Activated naive CD4-positive, alpha-beta T cell treated with anti-CD3 and anti-CD28 coated beads, Interleukin-2, amount 50 U/mL, for 16 hours (primary cell): Measurements from ENCODE around the gene NUDT1.

Experiments
- DNase-seq: peaks from one replicate; pipeline ENCODE4 v3.0.0-alpha.2; 2020

The NUDT1 gene

DNA sequence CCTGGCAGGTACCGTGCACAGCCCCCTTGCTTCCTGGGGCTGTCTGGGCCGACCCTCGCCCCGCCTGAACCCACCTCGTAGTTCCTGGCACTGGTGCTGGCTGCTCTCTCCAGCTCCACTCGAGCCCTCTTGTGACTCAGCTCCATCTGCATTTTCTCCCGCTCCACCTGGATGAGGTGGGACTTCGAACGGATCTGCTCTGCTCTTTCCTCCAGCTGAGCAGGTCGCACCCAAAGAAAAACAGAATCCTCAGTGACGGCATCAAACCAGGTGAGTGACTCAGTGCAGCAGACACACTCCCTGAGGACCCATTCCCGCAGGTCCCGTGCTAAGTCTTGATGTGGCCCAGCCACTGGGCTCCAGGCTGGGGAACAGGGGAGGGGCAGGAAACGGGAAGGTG lies 16.7 kb upstream of the NUDT1 start:
- no peak for DNase-seq

DNA sequence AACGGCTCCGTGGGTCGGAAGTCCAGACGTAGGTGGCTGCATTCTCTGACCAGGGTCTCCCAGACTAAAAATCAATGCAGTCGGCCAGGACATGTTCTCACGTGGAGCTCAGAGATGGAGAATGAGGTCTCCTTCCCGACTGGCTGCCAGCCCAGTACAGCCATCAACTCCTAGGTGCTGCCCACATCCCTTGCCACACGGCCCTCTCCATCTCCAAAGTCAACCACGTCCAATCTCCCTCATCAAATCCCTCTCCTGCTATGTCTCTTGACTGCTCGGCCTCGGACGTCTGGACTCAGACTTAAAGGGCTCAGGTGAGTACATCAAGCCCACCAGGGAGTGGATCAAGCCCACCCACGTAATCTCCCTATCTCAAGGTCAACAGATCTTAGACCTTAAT lies 16.2 kb upstream of the NUDT1 start:
- DNase-seq, result no peak

DNA sequence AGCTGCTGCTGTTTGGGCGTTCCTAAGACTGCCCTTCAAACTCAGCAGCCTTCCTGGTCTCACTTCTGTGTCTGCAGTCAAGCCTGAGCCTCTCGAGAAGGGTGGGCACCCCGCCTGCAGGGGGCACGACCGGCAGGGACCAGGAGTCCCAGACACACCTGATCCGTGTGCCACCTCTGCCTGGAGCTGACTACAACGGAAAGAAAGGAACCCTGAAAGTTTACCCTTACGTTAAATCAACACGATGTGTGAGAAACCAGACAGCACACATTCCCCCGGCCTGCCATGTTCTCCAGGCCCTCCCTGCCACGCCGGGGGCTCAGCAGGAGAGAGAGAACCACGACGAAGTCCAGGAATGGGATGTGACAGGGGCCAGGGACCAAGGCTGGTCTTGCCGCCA lies 14.3 kb upstream of the NUDT1 start:
- no peak for DNase-seq

DNA sequence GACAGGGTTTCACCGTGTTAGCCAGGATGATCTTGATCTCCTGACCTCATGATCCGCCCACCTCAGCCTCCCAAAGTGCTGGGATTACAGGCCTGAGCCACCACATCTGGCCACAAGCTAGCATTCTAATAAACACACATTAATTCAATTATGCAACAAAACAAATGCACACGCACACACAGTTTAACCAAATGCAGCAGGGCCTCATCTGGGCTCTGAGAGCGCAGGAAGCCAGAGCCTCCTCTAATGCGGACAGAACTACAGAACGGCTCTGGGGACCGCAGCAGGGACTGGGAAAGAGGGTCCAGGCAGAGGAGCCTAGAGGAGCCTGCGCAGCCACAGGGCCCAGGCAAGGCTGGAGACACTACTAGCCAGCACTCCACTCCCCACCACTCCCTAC lies 13.1 kb upstream of the NUDT1 start:
- DNase-seq, result no peak

DNA sequence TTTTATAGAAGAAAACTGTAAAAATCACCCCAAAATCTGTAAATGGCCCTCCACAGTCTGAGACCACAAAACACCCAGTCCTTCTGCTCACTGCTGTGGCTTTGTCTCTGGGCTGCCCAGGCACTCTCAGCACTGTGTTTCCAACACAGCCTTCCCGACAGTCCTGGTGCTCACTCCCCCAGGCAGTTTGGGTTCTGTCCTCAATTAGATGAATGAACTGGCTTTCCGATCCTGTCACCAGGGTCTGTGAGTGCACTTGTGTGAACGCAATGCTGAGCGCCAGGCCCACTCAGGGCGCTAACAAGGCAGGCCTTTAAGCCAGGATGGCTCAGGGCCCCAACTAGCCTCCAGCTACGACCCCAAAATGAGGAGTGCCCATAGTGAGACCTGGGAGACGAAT lies 12.6 kb upstream of the NUDT1 start:
- no peak for DNase-seq

DNA sequence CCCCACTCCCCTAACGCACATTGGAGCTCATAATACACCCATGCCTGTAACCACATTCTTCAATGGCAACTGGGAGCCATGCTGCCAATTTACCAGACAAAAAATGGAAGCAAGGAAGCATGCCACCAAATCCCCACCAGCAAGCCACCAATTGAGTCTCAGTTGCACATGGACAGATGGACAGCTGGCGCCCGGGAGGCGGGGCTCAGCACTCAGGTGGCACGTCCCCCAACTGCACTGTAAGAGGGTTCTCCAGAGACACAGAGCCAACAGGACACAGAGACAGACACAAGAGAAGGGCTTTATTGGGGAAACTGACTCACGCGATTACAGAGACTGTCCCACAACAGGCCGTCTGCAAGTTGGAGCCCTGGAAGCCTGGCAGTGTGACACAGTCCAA lies 11.8 kb upstream of the NUDT1 start:
- no peak for DNase-seq

DNA sequence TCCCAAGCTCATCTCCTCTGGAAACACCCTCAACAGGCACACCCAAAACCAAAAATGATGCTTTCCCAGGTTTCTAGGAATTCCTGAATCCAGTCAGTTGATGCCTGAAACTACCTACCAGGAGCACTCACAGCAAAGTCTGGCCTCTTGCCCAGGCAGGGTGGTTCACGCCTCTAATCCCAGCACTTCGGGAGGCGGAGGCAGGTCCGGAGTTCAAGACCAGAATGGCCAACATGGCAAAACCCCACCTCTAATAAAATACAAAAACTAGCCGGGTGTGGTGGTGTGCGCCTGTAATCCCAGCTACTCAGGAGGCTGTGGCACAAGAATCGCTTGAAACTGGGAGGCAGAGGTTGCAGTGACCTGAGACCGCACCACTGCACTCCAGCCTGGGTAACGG lies 11.1 kb upstream of the NUDT1 start:
- DNase-seq, result no peak

DNA sequence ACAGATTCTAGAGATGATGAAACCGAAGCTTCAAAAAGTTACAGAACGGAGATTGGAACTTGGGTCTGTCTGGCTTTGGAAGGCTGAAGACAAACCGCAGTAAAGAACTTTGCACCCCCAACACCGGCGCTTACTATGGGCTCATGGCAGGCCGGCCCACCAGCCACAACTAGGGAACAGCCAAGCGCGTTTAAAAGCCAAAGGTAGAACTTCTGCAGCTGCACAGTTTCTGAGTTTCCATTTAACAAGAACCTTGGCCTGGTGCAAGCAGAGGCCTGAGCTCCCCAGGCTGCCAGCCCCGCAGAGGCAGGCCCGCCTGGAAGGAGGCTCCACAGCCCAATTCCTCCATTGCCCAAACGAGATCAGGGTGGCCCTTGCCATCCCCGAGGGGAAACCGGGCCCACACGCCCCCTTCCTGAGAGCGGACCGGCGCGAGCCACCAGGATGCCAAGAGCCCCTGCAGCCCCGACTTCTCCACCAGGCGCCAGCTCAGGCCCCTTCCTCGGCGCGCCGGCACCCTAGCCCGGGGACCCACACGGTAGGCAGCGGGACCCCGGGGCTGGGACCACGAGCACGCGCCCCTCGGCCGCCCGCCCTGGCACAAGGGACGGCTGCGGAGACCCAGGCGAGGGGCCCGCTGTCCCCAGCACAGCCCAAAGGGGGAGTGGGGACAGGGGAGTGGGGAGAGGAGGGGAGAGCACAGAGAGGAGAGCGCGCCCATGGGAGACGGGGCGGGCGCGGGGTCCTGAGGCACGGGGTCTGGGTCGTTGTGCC lies 9.8 kb upstream of the NUDT1 start:
- DNase-seq, result peak; percentile 40

DNA sequence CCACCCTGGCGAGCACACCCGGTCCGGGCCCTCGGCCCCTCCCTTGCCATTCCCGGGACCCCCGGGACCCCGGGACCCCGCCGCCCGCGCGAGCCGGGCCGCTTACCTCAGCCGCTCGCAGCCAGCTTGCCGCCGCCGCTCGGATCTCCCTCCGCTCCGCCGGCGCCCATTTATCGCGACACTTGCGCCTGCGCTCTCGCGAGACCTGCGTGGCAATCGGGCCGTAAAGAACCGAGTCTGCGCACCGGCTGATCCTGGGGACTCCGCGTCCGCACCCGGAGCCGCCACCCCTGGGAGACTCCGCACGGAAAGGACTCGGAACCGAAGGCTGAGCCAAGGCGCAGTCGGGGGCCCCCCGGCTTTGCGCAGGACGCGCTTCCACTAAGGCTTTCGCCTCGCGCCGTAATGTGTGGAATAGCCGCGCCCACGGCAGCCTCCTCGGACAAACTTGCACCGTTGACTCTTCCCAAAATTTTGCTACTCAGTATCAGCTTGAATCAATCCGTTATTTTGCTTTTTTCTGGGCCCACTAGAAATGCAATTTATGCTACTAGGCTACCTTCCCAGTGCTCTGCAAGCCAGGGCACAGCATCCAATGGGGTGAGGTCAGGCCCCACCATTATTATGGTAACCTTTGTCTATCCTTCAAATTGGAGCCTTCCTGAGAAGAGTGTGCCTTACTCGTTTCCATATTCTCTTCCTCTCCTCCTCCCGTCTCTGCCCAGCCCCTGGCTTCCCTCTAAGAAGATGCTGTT lies 9.1 kb upstream of the NUDT1 start, which contains the start of gene MAD1L1:
Gene MAD1L1, minus strand, starts transcription at position 180 of the 755 bp plus-strand sequence. CDS start 2,812 bp downstream, outside the sequence.
- peak; percentile 89 for DNase-seq

DNA sequence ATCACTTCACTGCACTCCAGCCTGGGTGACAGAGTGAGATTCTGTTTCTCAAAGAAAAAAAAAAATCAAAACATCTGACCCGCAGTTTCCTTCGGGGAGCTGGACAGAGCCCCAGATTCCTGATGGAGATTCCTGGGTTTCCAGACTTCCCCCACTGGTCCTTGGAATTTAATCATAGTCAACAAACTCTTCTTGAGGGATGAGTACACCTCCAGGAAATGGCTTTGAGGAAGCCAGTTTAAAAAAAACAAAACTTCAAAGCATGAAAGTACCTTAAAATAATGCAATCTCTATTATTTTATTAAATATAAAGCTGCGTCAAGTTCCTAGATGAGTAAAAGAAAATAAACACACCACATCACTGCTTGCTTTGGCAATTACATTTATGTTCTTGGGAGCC lies 8.1 kb upstream of the NUDT1 start:
- DNase-seq, result no peak

DNA sequence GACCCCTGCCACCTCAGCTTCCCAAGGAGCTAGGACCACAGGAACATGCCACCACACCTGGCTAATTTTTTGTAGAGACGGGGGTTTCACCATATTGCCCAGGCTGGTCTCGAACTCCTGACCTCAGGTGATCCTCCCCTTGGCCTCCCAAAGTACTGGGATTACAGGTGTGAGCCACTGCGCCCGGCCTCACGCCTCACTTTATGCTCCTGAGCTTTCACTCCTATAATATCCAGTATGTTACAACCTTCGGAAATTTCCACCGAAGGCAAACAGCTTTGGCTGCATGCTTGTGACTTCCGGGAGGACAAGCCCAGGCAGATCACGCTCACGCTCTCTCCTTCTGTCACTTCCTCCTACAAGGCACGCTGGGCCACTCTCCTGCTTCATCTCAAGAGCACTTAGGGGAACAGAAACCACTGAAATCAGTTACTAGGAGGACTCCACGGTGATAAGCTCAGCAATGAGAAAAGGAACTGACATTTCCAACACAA lies 4.9 kb upstream of the NUDT1 start:
- DNase-seq, result no peak

DNA sequence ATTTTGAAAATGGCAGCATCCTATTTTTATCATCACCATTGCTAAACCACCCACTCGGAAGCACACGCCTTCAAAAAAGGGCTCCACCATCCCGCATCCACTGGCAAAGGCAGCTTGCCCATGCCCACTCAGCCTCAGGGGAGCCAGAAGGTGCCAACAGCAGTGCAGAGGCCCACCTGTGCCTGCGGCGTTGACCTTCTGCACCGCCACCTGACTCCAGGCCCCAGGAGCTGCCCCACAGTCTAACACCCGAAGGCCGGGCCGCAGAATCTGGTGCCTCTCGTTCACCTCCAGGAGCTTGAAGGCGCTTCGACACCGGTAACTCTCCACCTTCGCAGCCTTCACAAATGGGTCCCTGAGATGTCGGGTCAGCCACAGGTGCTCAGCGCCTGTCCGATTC lies 2.8 kb upstream of the NUDT1 start:
- no peak for DNase-seq

DNA sequence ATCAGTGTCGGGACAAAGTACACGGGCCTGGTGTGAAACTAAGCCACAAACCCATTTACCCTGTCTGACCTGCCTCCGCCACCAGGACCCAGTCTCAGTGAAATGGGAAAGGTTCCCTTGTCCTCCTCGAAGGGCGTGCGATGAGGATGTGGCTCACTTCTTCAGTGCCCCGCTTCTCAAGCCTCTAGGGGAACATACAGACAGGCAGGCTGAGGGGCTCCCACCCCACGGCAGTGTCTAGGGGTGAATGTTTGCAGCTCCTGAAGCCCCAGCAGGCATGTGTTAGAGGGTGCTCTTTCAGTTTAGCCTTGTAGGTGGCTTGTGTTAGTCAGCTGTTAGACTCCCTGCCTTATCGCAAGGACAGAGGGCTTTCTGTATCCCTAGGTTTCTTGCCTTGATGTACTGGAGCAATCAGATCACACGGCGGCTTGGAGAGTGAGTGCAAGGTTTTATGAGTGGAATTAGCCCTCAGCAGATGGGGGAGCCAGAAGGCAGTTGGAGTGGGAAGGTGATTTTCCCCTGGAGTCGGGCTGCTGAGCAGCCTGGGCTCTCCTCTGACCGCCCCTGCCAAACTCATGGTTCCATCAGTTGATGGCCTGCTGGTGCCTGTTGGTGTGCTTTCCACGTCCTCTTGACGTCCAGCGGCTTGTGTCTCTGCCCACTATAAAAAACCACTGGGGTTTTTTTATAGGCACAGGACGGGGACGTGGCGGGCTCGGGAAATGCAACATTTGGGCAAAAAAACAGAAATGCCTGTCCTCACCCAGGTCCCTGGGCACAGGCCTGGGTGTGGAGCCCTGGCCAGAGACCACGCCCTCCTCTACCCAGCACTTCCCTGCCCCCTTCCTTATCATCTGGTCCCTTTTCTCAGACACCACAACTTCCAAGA lies 759 bp downstream of the NUDT1 start:
- DNase-seq, result no peak

DNA sequence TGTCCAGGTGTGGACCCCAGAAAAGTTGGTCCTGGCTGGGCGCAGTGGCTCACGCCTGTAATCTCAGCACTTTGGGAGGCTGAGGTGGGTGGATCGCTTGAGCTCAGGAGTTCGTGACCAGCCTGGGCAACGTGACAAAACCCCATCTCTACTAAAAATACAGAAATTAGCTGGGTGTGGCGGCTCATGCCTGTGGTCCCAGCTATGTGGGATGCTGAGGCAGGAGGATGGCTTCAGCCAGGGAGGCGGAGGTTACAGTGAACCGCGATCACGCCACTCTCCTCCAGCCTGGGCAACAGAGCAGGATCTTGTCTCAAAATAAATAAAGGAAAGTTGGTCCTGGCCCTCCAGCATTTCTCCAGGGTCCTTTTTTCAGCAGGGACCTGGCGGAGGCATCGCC lies 1.4 kb downstream of the NUDT1 start:
- DNase-seq, result no peak

DNA sequence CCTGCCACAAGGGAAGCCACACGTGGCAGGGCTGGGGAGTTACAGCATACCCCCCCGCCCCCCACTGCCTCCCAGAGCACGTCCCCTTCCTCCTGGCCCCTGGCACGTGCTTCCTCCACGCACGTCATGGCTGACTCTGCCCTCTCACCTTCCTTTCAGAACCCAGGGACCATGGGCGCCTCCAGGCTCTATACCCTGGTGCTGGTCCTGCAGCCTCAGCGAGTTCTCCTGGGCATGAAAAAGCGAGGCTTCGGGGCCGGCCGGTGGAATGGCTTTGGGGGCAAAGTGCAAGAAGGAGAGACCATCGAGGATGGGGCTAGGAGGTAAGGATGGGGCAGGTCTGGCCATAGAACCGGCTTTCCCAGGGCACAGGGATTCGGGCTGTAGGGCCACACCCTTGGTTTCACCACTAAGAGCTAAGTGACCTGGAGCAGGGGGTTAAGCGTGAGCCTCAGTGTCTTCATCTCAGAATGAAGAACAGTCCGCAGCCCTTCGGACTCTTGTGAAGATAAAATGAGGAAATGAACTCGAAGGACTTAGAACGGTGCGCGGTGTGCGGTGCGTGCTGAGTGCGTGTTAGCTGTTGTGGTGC lies 2.5 kb downstream of the NUDT1 start:
- no peak for DNase-seq

DNA sequence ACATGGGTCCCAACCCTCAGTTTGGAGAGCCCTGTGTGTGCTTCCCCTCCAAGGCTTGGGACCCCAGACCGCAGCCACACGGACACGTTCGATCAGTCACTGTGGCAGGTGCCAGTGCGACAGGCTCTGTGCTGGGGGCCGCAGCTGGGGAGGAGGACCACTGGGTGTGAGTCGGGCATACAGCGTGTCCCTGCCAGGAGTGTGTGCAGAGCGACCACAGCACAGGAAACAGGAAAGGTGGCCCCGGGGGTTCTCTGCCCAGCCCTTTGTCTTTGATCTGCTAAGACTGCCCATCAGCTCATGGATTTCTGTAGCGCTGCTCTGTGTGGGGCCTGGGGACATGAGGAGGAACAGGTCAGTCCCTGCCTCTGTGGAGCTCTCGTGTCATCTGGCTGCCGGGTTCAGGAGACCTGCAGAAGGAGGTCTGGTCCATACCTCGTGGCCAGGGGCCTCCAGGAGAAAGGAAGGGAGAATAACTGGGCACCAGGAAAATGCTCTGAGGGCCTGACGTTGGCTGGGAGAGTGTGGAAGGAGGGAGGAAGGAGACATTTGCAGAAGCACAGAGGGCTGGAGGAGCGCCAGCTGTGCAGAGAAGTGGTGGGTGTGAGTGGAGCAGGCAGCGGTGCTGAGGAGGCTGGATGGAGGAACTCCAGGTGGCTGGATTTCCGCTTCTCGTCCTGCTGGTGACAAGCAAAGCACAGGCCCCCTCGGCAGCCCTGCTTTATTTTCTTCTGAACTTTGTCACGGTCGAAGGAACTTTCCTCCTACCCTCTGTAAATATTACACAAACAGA lies 4.1 kb downstream of the NUDT1 start:
- no peak for DNase-seq

DNA sequence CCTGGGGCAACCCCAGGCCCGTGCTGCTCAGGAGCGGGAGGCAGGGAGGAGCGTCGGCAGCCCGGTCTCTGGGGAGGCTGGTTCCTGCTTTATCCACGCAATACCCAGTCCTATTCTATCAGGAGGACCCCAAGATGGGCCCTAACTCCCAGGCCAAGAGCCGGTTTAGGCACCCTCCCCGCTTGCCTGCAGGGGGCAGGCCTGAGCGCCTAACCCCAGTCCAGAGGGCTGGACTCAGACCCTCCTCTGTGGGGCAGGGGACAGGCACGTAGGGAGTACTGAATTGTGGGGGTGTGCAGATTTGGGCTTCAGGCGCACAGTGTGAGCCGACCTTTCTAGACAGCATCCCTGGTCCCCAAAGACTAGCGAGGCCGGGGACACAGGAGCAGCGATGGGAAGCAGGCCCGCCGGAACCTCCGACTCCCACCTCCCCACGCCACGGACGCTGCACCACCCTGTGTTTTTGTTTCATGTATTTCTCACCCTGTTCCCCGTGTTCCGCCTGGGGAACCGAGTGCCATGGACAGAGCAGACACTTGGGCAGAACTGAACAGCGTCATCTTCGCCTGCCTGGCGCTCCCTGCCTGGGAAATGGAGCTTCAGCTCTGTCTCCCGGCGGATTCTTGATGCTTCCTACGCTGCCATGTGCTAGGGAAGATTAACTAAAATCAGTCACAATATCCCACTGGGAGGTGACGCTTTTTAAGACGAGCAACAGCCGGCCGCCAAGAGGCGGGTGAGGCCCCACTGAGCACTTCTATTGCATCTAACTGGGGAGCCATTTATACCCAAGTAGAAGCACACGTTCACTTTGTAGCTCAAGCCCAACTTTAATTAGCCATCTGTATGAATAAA lies 5.3 kb downstream of the NUDT1 start:
- peak; percentile 35 for DNase-seq

DNA sequence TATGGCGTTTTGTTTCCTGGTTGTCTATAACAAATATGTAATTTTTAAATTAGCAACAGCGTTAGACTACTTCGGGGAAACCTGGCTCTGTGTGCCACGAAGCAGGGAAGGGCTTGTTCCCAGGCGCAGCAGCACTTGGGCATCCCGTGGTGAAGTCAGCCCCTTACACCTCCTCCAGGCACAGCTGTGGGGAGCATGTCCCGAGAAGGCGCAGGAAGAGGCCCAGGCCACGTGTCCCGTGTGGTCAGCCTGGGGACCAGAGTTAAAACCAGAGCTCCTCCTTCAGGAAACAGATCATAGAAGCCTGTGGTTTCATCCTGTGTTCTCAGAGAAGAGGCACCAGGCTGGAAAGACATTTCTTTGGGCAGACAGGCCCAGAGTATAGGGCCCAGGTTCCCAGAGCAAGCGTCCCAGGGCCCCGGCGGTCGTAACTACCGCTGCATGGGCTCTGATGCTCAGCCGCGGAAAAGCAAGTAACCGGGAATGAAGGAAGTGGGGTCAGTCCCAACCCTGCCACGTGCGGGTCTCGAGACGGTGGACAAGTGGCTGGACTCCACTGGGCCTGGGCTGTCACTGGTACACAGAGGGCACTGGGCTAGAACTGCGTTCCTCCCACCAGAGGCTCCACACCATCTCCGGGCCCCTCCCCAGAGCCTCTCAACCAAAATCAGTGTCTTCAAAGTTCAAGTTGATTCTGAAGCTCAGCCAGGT lies 7.1 kb downstream of the NUDT1 start:
- no peak for DNase-seq

DNA sequence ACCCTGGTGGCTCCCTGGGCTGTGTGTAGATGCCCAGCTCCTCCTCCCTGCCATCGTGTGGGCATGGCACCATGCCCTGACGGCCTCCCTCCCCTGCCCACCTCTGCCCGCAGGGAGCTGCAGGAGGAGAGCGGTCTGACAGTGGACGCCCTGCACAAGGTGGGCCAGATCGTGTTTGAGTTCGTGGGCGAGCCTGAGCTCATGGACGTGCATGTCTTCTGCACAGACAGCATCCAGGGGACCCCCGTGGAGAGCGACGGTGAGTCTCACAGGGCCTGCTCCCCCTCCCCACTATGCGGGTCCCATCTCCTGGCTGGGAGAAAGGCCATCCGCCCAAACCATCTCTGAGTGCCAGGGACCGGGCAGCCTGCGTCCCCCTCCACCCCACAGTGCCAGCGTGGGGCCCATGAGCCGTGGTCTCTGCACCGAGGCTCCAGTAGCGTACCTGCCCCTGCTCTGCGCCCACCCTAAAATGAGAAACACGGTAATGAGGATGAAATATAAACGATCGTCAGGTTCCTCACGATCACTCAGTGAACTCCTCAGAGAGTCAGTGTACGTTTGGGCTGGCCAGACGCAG lies 7.8 kb downstream of the NUDT1 start:
- no peak for DNase-seq

DNA sequence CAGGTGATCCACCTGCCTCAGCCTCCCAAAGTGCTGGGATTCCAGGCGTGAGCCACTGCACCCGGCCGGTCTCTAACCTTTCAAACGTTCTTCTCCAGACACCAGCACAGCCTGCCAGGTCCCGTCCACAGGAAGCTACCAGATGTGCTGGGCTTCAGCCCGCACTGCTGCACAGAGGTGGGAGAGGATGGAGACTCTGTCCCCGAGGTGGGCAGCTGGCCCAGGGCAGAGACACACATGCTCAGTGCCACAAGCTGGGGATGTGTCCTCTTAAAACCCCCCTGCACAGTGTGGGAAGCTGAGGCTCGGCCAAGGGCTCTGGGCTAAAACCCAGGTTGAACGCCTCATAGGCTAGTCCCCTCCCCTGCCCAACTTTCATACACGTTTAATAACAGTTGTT lies 9.4 kb downstream of the NUDT1 start:
- no peak for DNase-seq
